Measurements from ENCODE around the gene EZR. TPM values are rescaled to one million over a fixed set of nuclear protein-coding genes. Genes with fewer than 3 reads are reported as not detected.

EZR gene
- total RNA-seq, 2 donors from 2014 or later = 76.8 to 103 TPM

- TF ChIP-seq CTCF (IDR thresholded peaks at IDR 0.05) (no peak), POLR2A (IDR thresholded peaks at IDR 0.05) (no peak)
- Histone ChIP-seq H3K4me3 (no peak overlapping the region), H3K27me3 (no peaks in the 10 kb centered on the region), H3K36me3 (replicated peaks in 1 of 2; ENCODE audit: insufficient read depth in 1 of 2, low read depth in 2 of 2) (peaks cover 0 to 22% of the 10 kb centered on the region in 2 donors), H3K4me1 (peaks cover 32% of the 10 kb centered on the region), H3K27ac (no peak overlapping the region), H3K9me3 (no peaks in the 10 kb centered on the region)
- 80 to 99% methylated on average over 3 to 6 of the region's 6 CpGs for WGBS, 2 donors
- no peak for ATAC-seq
- DNase-seq = no peak
- intact Hi-C loops (cut with DNase I) = no loop called here
Observed at GRCh38 chr6:158778005-158778527, 41.1 kb downstream of the EZR start.

GRCh38 chr6:158777510-158777909 lies 41.7 kb downstream of the EZR start:
- intact Hi-C loops (cut with DNase I) = no loop called here
- DNase-seq = no peak

GRCh38 chr6:158776737-158777136 lies 42.4 kb downstream of the EZR start:
- DNase-seq = no peak
- H3K4me3 ChIP-seq = no peak overlapping the region
- no peaks in the 10 kb centered on the region for H3K27me3 ChIP-seq
- no peak for ATAC-seq
- 79 to 83% methylated on average over 2 of the region's 2 CpGs for WGBS, 2 donors
- H3K4me1 ChIP-seq = peaks cover 23% of the 10 kb centered on the region
- H3K36me3 ChIP-seq (replicated peaks in 1 of 2; ENCODE audit: insufficient read depth in 1 of 2, low read depth in 2 of 2) = peaks cover 0 to 22% of the 10 kb centered on the region in 2 donors
- intact Hi-C loops (cut with DNase I) = no loop called here
- TF ChIP-seq POLR2A (IDR thresholded peaks at IDR 0.05) (no peak), CTCF (IDR thresholded peaks at IDR 0.05) (no peak)
- no peak overlapping the region for H3K27ac ChIP-seq
- no peaks in the 10 kb centered on the region for H3K9me3 ChIP-seq

More at GRCh38 chr6:158777510-158777909, 41.7 kb downstream of the EZR start:
- Histone ChIP-seq H3K4me1 (peaks cover 31% of the 10 kb centered on the region), H3K27ac (no peak overlapping the region), H3K4me3 (no peak overlapping the region), H3K9me3 (no peaks in the 10 kb centered on the region), H3K36me3 (replicated peaks in 1 of 2; ENCODE audit: insufficient read depth in 1 of 2, low read depth in 2 of 2) (peaks cover 0 to 20% of the 10 kb centered on the region in 2 donors), H3K27me3 (no peaks in the 10 kb centered on the region)
- ATAC-seq = no peak
- WGBS, 2 donors = 98 to 100% methylated on average over 3 of the region's 3 CpGs
- TF ChIP-seq CTCF (IDR thresholded peaks at IDR 0.05) (no peak), POLR2A (IDR thresholded peaks at IDR 0.05) (no peak)

- Histone ChIP-seq H3K4me1 (peaks cover 14% of the 10 kb centered on the region), H3K27ac (no peak overlapping the region), H3K27me3 (no peaks in the 10 kb centered on the region), H3K4me3 (no peak overlapping the region), H3K9me3 (no peaks in the 10 kb centered on the region), H3K36me3 (replicated peaks in 1 of 2; ENCODE audit: insufficient read depth in 1 of 2, low read depth in 2 of 2) (peaks cover 7 to 30% of the 10 kb centered on the region in 2 donors)
- DNase-seq (no peak), ATAC-seq (no peak)
- TF ChIP-seq CTCF (IDR thresholded peaks at IDR 0.05) = no peak
- no peak for TF ChIP-seq POLR2A (IDR thresholded peaks at IDR 0.05)
- intact Hi-C loops (cut with DNase I) = no loop called here
- 87 to 93% methylated on average over 5 of the region's 5 CpGs for WGBS, 2 donors
Observed at GRCh38 chr6:158775832-158776231, 43.3 kb downstream of the EZR start.
